Measurements from ENCODE around the gene LGI4. TPM values are rescaled to one million over a fixed set of nuclear protein-coding genes. Genes with fewer than 3 reads are reported as not detected.

The LGI4 gene
- total RNA-seq, 1 experiment from 2014 or later = 3.2 TPM

DNA sequence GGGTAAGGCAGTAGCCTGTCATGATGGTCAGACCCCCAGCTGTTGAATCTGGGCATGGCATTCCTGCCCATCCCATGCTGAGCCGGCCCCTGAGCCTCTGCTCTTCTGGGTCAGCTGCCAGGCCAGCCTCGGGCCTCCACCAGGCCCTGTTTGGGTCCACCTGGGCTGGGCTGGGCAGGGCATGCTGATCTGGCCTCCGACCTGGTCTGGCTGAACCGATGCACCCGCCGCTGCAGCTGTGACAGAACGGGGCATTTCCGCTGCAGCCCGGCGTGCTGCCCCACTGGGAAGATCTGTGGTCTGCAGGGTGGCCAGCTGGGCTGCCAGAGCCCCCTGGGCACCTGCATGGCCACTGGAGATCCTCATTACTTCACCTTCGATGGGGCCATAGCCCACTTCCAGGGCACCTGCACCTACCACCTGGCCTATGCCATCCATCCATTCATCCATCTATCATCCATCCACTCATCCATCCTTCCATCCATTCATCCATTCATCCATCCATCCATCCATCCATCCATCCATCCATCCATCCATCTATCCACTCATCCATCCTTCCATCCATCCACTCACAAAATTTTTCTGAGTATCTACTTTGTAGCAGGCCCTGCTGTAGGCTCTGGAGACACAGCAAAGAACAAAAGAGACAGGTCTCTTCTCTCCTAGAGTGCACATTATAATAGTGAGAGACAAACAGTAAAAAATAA lies 40.8 kb downstream of the LGI4 start:
- no peak for DNase-seq
- H4K91ac ChIP-seq (ENCODE audit: insufficient read length, low read depth, low read length) = no peak overlapping the region
- H3K56ac ChIP-seq (ENCODE audit: insufficient read length, low read depth, low read length) = no peak overlapping the region
- no peak overlapping the region for H3K4ac ChIP-seq (ENCODE audit: low read depth, low read length)
- Mint-ChIP-seq H3K4me3 (no peak overlapping the region), H3K27ac (no peak overlapping the region), H3K9me3 (no peaks in the 10 kb centered on the region), H3K36me3 (ENCODE audit: insufficient read depth in 1 of 3, low read depth in 3 of 3) (no peaks in the 10 kb centered on the region), H3K27me3 (ENCODE audit: low read depth) (peaks cover 3% of the 10 kb centered on the region), H3K4me1 (peaks cover 18 to 24% of the 10 kb centered on the region in 2 experiments)
- no peaks in the 10 kb centered on the region for H3K9me3 ChIP-seq (ENCODE audit: control insufficient read depth, low read depth, low read length)
- H3K9ac ChIP-seq (ENCODE audit: extremely low read depth, insufficient read length, low read length) = no peak overlapping the region
- H3K79me2 ChIP-seq (ENCODE audit: insufficient read depth, low read length) = no peaks in the 10 kb centered on the region
- no peak overlapping the region for H2AK5ac ChIP-seq (ENCODE audit: insufficient read length, low read length)
- H2BK20ac ChIP-seq (ENCODE audit: low read depth, low read length, poor library complexity, severe bottlenecking) = no peak overlapping the region
- TF ChIP-seq, protein P1, sequence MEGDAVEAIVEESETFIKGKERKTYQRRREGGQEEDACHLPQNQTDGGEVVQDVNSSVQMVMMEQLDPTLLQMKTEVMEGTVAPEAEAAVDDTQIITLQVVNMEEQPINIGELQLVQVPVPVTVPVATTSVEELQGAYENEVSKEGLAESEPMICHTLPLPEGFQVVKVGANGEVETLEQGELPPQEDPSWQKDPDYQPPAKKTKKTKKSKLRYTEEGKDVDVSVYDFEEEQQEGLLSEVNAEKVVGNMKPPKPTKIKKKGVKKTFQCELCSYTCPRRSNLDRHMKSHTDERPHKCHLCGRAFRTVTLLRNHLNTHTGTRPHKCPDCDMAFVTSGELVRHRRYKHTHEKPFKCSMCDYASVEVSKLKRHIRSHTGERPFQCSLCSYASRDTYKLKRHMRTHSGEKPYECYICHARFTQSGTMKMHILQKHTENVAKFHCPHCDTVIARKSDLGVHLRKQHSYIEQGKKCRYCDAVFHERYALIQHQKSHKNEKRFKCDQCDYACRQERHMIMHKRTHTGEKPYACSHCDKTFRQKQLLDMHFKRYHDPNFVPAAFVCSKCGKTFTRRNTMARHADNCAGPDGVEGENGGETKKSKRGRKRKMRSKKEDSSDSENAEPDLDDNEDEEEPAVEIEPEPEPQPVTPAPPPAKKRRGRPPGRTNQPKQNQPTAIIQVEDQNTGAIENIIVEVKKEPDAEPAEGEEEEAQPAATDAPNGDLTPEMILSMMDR (conservative IDR thresholded peaks at IDR 0.05) = no peak
- no peak overlapping the region for H3K23ac ChIP-seq (ENCODE audit: insufficient read length, low read depth, low read length)
- H3T11ph ChIP-seq (ENCODE audit: low read length) = no peak overlapping the region
- no peak overlapping the region for H3K14ac ChIP-seq (ENCODE audit: insufficient read depth, low read length)
- no peaks in the 10 kb centered on the region for H3K4me1 ChIP-seq (ENCODE audit: insufficient read depth, low read length)
- H3K79me1 ChIP-seq (ENCODE audit: insufficient read depth, low read depth, low read length, poor library complexity, severe bottlenecking) = no peaks in the 10 kb centered on the region
- no peaks in the 10 kb centered on the region for H3K23me2 ChIP-seq (ENCODE audit: insufficient read length, low read depth, low read length, poor library complexity, severe bottlenecking)
- no peak overlapping the region for H2BK5ac ChIP-seq (ENCODE audit: insufficient read length, low read length)
- no peak overlapping the region for H2BK12ac ChIP-seq (ENCODE audit: insufficient read length, low read depth, low read length)
- no peak overlapping the region for H2BK15ac ChIP-seq (ENCODE audit: low read depth, low read length)
- no peak overlapping the region for H4K8ac ChIP-seq (replicated peaks; ENCODE audit: insufficient read length, low read depth, low read length)
- H4K20me1 ChIP-seq (ENCODE audit: control insufficient read depth, insufficient read depth, insufficient read length) = no peaks in the 10 kb centered on the region
- H3K27ac ChIP-seq (ENCODE audit: insufficient read length, low read depth, low read length) = no peak overlapping the region
- H2BK120ac ChIP-seq (ENCODE audit: low read depth, low read length, poor library complexity, severe bottlenecking) = no peak overlapping the region
- no CpG with 5 or more reads among the region's 11 CpGs for WGBS (ENCODE audit: extremely low coverage, insufficient read length, low lambda C conversion rate)
- no peak overlapping the region for H3K18ac ChIP-seq (ENCODE audit: insufficient read length, low read depth, low read length)
- H4K5ac ChIP-seq (ENCODE audit: insufficient read length, low read depth, low read length) = no peak overlapping the region
- H3K4me2 ChIP-seq (ENCODE audit: insufficient read depth, insufficient read length, low read length) = no peak overlapping the region
- no peaks in the 10 kb centered on the region for H3K27me3 ChIP-seq (ENCODE audit: insufficient read depth, low read length)
- no peak overlapping the region for H2AFZ ChIP-seq (ENCODE audit: low read length)
